ENCODE results near the gene MRPL1.
"Not testable (repeated sequence)": the region's sequence is repeated elsewhere in the genome, so short reads cannot be mapped to it uniquely, and the experiment has no call there.

MRPL1 gene

GRCh38 chr4:77859256-77859655 is 3.4 kb upstream of the MRPL1 start:
- Histone ChIP-seq H3K9me3 (ENCODE audit: low read depth, low read length) (no peaks in the 10 kb centered on the region), H3K27ac (no peak overlapping the region), H3K9ac (ENCODE audit: insufficient read length) (no peak overlapping the region), H3K36me3 (ENCODE audit: insufficient read depth, low read length) (no peaks in the 10 kb centered on the region), H3K4me3 (no peak overlapping the region)
- TF ChIP-seq POLR2AphosphoS5 (IDR thresholded peaks at IDR 0.05; ENCODE audit: borderline replicate concordance, low read depth, low read length), result no peak
- TF ChIP-seq FOXP2 (optimal IDR thresholded peaks at IDR 0.05; ENCODE audit: control extremely low read depth, extremely low read length, insufficient read depth), result no peak
- no peak for TF ChIP-seq EZH2 (IDR thresholded peaks at IDR 0.05)
- peak; percentile 55 for DNase-seq (ENCODE audit: low read depth, low spot score)

GRCh38 chr4:77861495-77861894 is 1.1 kb upstream of the MRPL1 start:
- TF ChIP-seq POLR2AphosphoS5 (IDR thresholded peaks at IDR 0.05; ENCODE audit: borderline replicate concordance, low read depth, low read length), result no peak
- no peak for TF ChIP-seq EZH2 (IDR thresholded peaks at IDR 0.05)
- TF ChIP-seq FOXP2 (optimal IDR thresholded peaks at IDR 0.05; ENCODE audit: control extremely low read depth, extremely low read length, insufficient read depth), result no peak
- no peak for DNase-seq (ENCODE audit: low read depth, low spot score)
- Histone ChIP-seq H3K9me3 (ENCODE audit: low read depth, low read length) (no peaks in the 10 kb centered on the region), H3K36me3 (ENCODE audit: insufficient read depth, low read length) (peaks cover 8% of the 10 kb centered on the region; the same call in 1 of the 2 replicates), H3K27ac (peak overlapping the region; percentile 94; the same call in 1 of the 2 replicates), H3K9ac (ENCODE audit: insufficient read length) (no peak overlapping the region), H3K4me3 (peak overlapping the region; percentile 100)

- not testable (repeated sequence) for DNase-seq (ENCODE audit: low read depth, low spot score)
- Histone ChIP-seq H3K4me3 (peak overlapping the region; percentile 100), H3K27ac (0 out of 2 replicates have a peak overlapping the region, but pooled peaks have one; percentile 94)
These were observed 711 bp downstream of the MRPL1 start for GRCh38 chr4:77863341-77863740.

GRCh38 chr4:77865259-77865658 is 2.6 kb downstream of the MRPL1 start:
- Histone ChIP-seq H3K36me3 (ENCODE audit: insufficient read depth, low read length) (peaks cover 12% of the 10 kb centered on the region), H3K9me3 (ENCODE audit: low read depth, low read length) (no peaks in the 10 kb centered on the region), H3K4me3 (no peak overlapping the region), H3K27ac (no peak overlapping the region), H3K9ac (ENCODE audit: insufficient read length) (no peak overlapping the region)
- TF ChIP-seq FOXP2 (optimal IDR thresholded peaks at IDR 0.05; ENCODE audit: control extremely low read depth, extremely low read length, insufficient read depth), result no peak
- TF ChIP-seq EZH2 (IDR thresholded peaks at IDR 0.05), result no peak
- no peak for TF ChIP-seq POLR2AphosphoS5 (IDR thresholded peaks at IDR 0.05; ENCODE audit: borderline replicate concordance, low read depth, low read length)
- DNase-seq (ENCODE audit: low read depth, low spot score), result no peak

More at GRCh38 chr4:77863341-77863740, 711 bp downstream of the MRPL1 start:
- Histone ChIP-seq H3K36me3 (ENCODE audit: insufficient read depth, low read length) (peaks cover 12% of the 10 kb centered on the region), H3K9ac (ENCODE audit: insufficient read length) (peak overlapping the region; percentile 96)
- H3K9me3 ChIP-seq (ENCODE audit: low read depth, low read length), result not testable (repeated sequence)

- Histone ChIP-seq H3K9ac (ENCODE audit: insufficient read length) (no peak overlapping the region), H3K9me3 (ENCODE audit: low read depth, low read length) (no peaks in the 10 kb centered on the region), H3K4me3 (no peak overlapping the region), H3K36me3 (ENCODE audit: insufficient read depth, low read length) (peaks cover 28% of the 10 kb centered on the region), H3K27ac (no peak overlapping the region)
- no peak for TF ChIP-seq FOXP2 (optimal IDR thresholded peaks at IDR 0.05; ENCODE audit: control extremely low read depth, extremely low read length, insufficient read depth)
- TF ChIP-seq POLR2AphosphoS5 (IDR thresholded peaks at IDR 0.05; ENCODE audit: borderline replicate concordance, low read depth, low read length), result no peak
- no peak for TF ChIP-seq EZH2 (IDR thresholded peaks at IDR 0.05)
- DNase-seq (ENCODE audit: low read depth, low spot score), result no peak
These were observed 10.3 kb downstream of the MRPL1 start for GRCh38 chr4:77872723-77873445.

GRCh38 chr4:77877167-77877566 is 14.5 kb downstream of the MRPL1 start:
- no peak for DNase-seq (ENCODE audit: low read depth, low spot score)
- H3K9me3 ChIP-seq (ENCODE audit: low read depth, low read length), result no peaks in the 10 kb centered on the region
- H3K36me3 ChIP-seq (ENCODE audit: insufficient read depth, low read length), result peaks cover 45% of the 10 kb centered on the region
- H3K9ac ChIP-seq (ENCODE audit: insufficient read length), result no peak overlapping the region
- TF ChIP-seq EZH2 (IDR thresholded peaks at IDR 0.05), result no peak
- TF ChIP-seq FOXP2 (optimal IDR thresholded peaks at IDR 0.05; ENCODE audit: control extremely low read depth, extremely low read length, insufficient read depth), result no peak
- TF ChIP-seq POLR2AphosphoS5 (IDR thresholded peaks at IDR 0.05; ENCODE audit: borderline replicate concordance, low read depth, low read length), result no peak
- H3K4me3 ChIP-seq, result no peak overlapping the region
- H3K27ac ChIP-seq, result no peak overlapping the region

GRCh38 chr4:77877771-77878565 is 15.3 kb downstream of the MRPL1 start:
- H3K36me3 ChIP-seq (ENCODE audit: insufficient read depth, low read length), result peaks cover 41% of the 10 kb centered on the region
- H3K27ac ChIP-seq, result peak overlapping the region; percentile 86
- no peak overlapping the region for H3K9ac ChIP-seq (ENCODE audit: insufficient read length)
- DNase-seq (ENCODE audit: low read depth, low spot score), result no peak
- H3K9me3 ChIP-seq (ENCODE audit: low read depth, low read length), result no peaks in the 10 kb centered on the region
- TF ChIP-seq EZH2 (IDR thresholded peaks at IDR 0.05) (no peak), POLR2AphosphoS5 (IDR thresholded peaks at IDR 0.05; ENCODE audit: borderline replicate concordance, low read depth, low read length) (no peak), FOXP2 (optimal IDR thresholded peaks at IDR 0.05; ENCODE audit: control extremely low read depth, extremely low read length, insufficient read depth) (no peak)
- peak overlapping the region; percentile 21; the same call in 1 of the 2 replicates for H3K4me3 ChIP-seq

- Histone ChIP-seq H3K9ac (ENCODE audit: insufficient read length) (no peak overlapping the region), H3K4me3 (no peak overlapping the region), H3K27ac (no peak overlapping the region), H3K9me3 (ENCODE audit: low read depth, low read length) (no peaks in the 10 kb centered on the region), H3K36me3 (ENCODE audit: insufficient read depth, low read length) (peaks cover 47% of the 10 kb centered on the region)
- TF ChIP-seq FOXP2 (optimal IDR thresholded peaks at IDR 0.05; ENCODE audit: control extremely low read depth, extremely low read length, insufficient read depth) (no peak), EZH2 (IDR thresholded peaks at IDR 0.05) (no peak), POLR2AphosphoS5 (IDR thresholded peaks at IDR 0.05; ENCODE audit: borderline replicate concordance, low read depth, low read length) (no peak)
- DNase-seq (ENCODE audit: low read depth, low spot score), result no peak
These were observed 18.2 kb downstream of the MRPL1 start for GRCh38 chr4:77880784-77881183.

Measured in SK-N-MC (cell line).